HL-60 (cell line): Measurements from ENCODE around the gene RNF103.

ENCODE experiments used
- DNase-seq, 2 experiments: peaks; one replicate each; pipeline ENCODE4 v3.0.0-alpha.2; 2010 to 2020; ENCODE audit warnings: low read depth in 1 of 2, low spot score in 1 of 2
- H3K27ac ChIP-seq: fragments of 250-450 bp; sonication (Bioruptor Pico); replicated peaks from 2 replicates; pipeline ENCODE4 v1.5.1; 2020; ENCODE audit warnings: mild to moderate bottlenecking, moderate library complexity
- H3K27me3 ChIP-seq: fragments of 250-450 bp; sonication (Bioruptor Pico); 2 replicates; pipeline ENCODE4 v1.5.1; 2021; ENCODE audit warnings: mild to moderate bottlenecking, moderate library complexity; ENCODE audit not compliant: insufficient read depth, poor library complexity, severe bottlenecking
- H3K4me3 ChIP-seq: replicated peaks from 2 replicates; pipeline ENCODE4 v1.5.1; 2011; ENCODE audit warnings: mild to moderate bottlenecking, control low read depth, low read length; ENCODE audit not compliant: insufficient read depth
- CTCF ChIP-seq: IDR thresholded peaks from one replicate; pipeline ENCODE4 v1.5.1; 2011; ENCODE audit warnings: low read length, control low read depth, inconsistent platforms; ENCODE audit not compliant: insufficient read depth
- GABPA ChIP-seq: IDR thresholded peaks from 2 replicates; pipeline ENCODE4 v1.6.1; 2012; ENCODE audit warnings: low read depth
- POLR2AphosphoS5 ChIP-seq: IDR thresholded peaks from 2 replicates; pipeline ENCODE4 v1.6.1; 2012; ENCODE audit warnings: low read depth
- REST ChIP-seq: IDR thresholded peaks from 2 replicates; pipeline ENCODE4 v1.6.1; 2012; ENCODE audit warnings: low read depth; ENCODE audit not compliant: insufficient replicate concordance
- SPI1 ChIP-seq: IDR thresholded peaks from 2 replicates; pipeline ENCODE4 v1.6.1; 2012; ENCODE audit warnings: low read depth, mild to moderate bottlenecking, borderline replicate concordance

The RNF103 gene

GRCh38 chr2:86570059-86570458 lies 53.6 kb downstream of the RNF103 start:
- H3K27ac ChIP-seq, result no peak overlapping the region
- no peaks in the 10 kb centered on the region for H3K27me3 ChIP-seq
- H3K4me3 ChIP-seq, result no peak overlapping the region
- TF ChIP-seq GABPA (no peak), POLR2AphosphoS5 (no peak), SPI1 (no peak), CTCF (no peak), REST (no peak)
- DNase-seq, result no peak

- Histone ChIP-seq H3K27ac (no peak overlapping the region), H3K4me3 (no peak overlapping the region), H3K27me3 (no peaks in the 10 kb centered on the region)
- no peak for TF ChIP-seq REST
- TF ChIP-seq GABPA, result no peak
- TF ChIP-seq SPI1, result no peak
- TF ChIP-seq CTCF, result no peak
- no peak for TF ChIP-seq POLR2AphosphoS5
- DNase-seq, result no peak
Measured at GRCh38 chr2:86566821-86567190, 56.9 kb downstream of the RNF103 start.

GRCh38 chr2:86566158-86566820 lies 57.4 kb downstream of the RNF103 start:
- no peaks in the 10 kb centered on the region for H3K27me3 ChIP-seq
- no peak for DNase-seq
- no peak overlapping the region for H3K4me3 ChIP-seq
- H3K27ac ChIP-seq, result no peak overlapping the region
- TF ChIP-seq SPI1 (no peak), CTCF (no peak), GABPA (no peak), POLR2AphosphoS5 (no peak), REST (no peak)
